Posterior vena cava (tissue), 2 donors: ENCODE measurements around the gene PDC. TPM values are rescaled to one million over a fixed set of nuclear protein-coding genes. Genes with fewer than 3 reads are reported as not detected.
"Not testable (repeated sequence)": the region's sequence is repeated elsewhere in the genome, so short reads cannot be mapped to it uniquely, and the experiment has no call there.

Experiments
- DNase-seq: peaks from one replicate; pipeline ENCODE4 v3.0.0-alpha.2; 2020; ENCODE audit warnings: low spot score
- intact Hi-C, 2 donors: fragments of 100-400 bp; cut with DNase I; formaldehyde crosslinking; loops; one replicate each; pipeline versions ENCODE4 v1.14.1 to v1.14.2; 2022 to 2023
- total RNA-seq, 2 donors: library from RNA; stranded (reverse); fragmentation: NEBNext Ultra II Directional; extraction: Animal tissue kit (Norgen Biotek cat#: 25700); gene quantifications; one replicate each; pipeline ENCODE4 v1.2.1, GENCODE V29; 2021
- donor health status: DM: yes; HTN: yes; CAD: no.
- donor health status: DM: yes; HTN: yes; CAD: no.

Gene PDC
- total RNA-seq, 2 donors from 2014 or later: not detected

- intact Hi-C loops: no loop called here
- no peak for DNase-seq
Observed at GRCh38 chr1:186420923-186421322, 40.0 kb downstream of the PDC start.

DNA sequence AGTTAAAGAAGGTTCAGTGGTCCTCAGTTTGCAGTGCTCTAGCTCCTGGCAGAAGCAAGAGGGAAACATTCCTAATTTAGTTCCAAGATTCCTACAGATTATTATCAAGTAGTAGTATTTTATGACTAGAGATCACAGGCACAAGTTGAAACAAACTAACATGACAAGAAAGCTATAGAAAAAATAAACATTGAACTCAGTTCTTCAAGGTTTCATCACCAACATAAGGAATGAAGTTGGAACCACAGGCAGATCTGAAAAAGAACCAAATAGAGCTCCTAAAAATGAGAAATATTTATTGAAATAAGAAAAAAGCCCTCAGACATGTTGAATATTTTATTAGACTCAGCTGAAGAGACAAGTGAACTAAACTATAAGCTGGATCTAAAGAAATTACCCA, 40.6 kb downstream of the PDC start:
- DNase-seq: no peak
- intact Hi-C loops: no loop called here

- DNase-seq: no peak
- intact Hi-C loops: no loop called here
Observed at GRCh38 chr1:186418503-186418902, 42.4 kb downstream of the PDC start.

- intact Hi-C loops: no loop called here
Observed at GRCh38 chr1:186413319-186413718, 47.6 kb downstream of the PDC start.

DNA sequence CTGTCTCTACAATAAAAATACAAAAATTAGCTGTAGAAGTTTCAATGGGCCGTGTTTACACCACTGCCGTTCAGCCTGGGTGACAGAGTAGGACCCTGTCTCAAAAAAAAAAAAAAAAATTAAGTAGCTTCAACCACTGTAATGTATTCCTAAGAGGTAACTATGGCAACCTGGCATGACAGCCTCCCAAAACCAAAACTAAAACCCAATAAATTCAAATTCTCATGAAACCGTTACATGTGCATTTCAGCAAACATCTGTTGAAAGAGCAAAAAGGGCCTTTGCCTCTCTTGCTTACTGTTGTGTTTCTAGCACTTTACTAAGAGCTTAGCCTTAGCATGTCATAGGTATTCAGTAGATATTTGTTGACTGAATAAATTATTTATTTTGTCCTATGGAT, 51.8 kb downstream of the PDC start:
- DNase-seq: no peak
- intact Hi-C loops: loop anchor here in 1 of 2 donors (10.0 kb wide), 1 partner anchor 576 kb away; no protein-coding TSS in a partner anchor

More at GRCh38 chr1:186413319-186413718, 47.6 kb downstream of the PDC start:
- no peak for DNase-seq

DNA sequence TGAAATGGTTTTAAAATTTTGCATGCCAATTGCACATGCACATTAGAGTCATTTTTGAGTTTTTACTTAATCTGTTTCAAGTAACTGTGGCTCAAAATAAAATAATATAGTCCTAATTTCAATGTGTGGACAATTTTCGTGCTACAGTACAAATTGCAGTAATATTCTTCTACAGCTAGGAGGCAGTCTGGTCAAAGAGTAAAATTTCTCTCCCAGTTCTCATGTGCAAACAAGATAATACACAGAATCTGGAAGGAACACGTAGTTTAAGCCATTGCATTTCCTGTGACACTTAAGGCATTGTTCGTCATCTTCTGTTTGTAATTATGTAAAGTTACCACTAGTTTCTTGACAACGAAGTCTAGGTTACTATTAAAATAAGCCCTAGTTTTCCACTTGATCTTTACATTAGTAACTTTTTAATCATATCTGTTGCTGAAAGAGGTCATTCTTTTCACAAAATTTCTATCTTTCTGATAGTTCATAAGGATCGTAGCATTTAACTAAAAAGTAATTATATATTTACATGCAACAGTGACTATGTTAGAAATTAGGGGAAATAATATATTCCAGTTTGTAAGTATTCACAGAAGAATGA, 56.4 kb downstream of the PDC start:
- intact Hi-C loops: loop anchor here in 1 of 2 donors (10.0 kb wide), 1 partner anchor 580 kb away; no protein-coding TSS in a partner anchor
- DNase-seq: no peak

DNA sequence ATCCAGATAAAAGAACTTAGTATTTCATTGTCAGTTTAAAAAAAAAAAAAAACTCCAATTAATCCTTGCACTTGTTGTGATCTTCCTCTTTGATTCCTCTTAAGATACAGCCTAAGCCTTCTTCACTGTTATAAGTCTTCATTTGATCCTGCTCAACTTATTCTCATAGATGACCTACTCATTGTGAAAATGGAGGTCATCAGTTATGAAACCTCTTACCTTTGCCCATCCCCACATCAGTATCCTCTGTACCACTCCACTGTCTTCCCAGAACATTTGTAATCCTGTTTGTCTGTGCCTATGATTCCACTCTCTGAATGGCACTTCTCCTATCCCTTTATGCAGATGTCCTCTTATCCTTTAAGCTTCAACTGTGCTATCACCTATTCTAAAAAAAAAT, 57.3 kb downstream of the PDC start:
- no peak for DNase-seq
- intact Hi-C loops: loop anchor here in 1 of 2 donors (10.0 kb wide), 1 partner anchor 581 kb away; no protein-coding TSS in a partner anchor

GRCh38 chr1:186401446-186401845, 59.5 kb downstream of the PDC start:
- intact Hi-C loops: loop anchor here in 1 of 2 donors (10.0 kb wide), 1 partner anchor 583 kb away; no protein-coding TSS in a partner anchor

More at GRCh38 chr1:186401446-186401845, 59.5 kb downstream of the PDC start:
- DNase-seq: not testable (repeated sequence)

Other genes starting within 250 kb of the PDC start
- gene PRG4, start 164.8 kb downstream of the PDC start, total RNA-seq: 10 to 100 TPM in 1 of 2 donors, 1 to 10 TPM in 1; 8.6 to 16.5 TPM
- gene TPR, start 85.9 kb downstream of the PDC start, total RNA-seq: 10 to 100 TPM; 80.3 to 82.8 TPM
- 10 to 100 TPM; 16.3 to 16.4 TPM for gene ODR4, start 85.3 kb downstream of the PDC start, total RNA-seq
- 10 to 100 TPM in 1 of 2 donors, 1 to 10 TPM in 1; 9.3 to 17.9 TPM for gene PTGS2, start 219.3 kb upstream of the PDC start, total RNA-seq